Naive B cell (primary cell): ENCODE data around the gene PTPRF. TPM values are rescaled to one million over a fixed set of nuclear protein-coding genes. Genes with fewer than 3 reads are reported as not detected.
"Not testable (repeated sequence)": the region's sequence is repeated elsewhere in the genome, so short reads cannot be mapped to it uniquely, and the experiment has no call there.

Experiments used
- ATAC-seq, 2 donors: fragments of 150-1000 bp; cut with Tn5 transposase; 2 replicates each; pipeline ENCODE4 v1.10.0; 2021; ENCODE audit warnings: low read depth in 2 of 2, mild to moderate bottlenecking in 2 of 2, moderate library complexity in 2 of 2
- DNase-seq: peaks from one replicate; pipeline ENCODE4 v3.0.0; 2022
- H3K27ac Mint-ChIP-seq, 6 donors: one replicate each; pipeline ENCODE4 v1.8.0; 2020 to 2022; ENCODE audit warnings: mild to moderate bottlenecking in 6 of 6, mixed read lengths in 6 of 6, moderate library complexity in 5 of 6, inconsistent platforms in 2 of 6
- H3K27me3 Mint-ChIP-seq, 3 donors: one replicate each; pipeline ENCODE4 v1.8.0; 2021 to 2022; ENCODE audit warnings: mixed read lengths in 3 of 3, mild to moderate bottlenecking in 1 of 3
- H3K36me3 Mint-ChIP-seq, 2 donors: one replicate each; pipeline ENCODE4 v1.8.0; 2020 to 2022; ENCODE audit warnings: mixed read lengths in 2 of 2, inconsistent platforms in 1 of 2, mild to moderate bottlenecking in 1 of 2
- H3K4me1 Mint-ChIP-seq, 3 donors: one replicate each; pipeline ENCODE4 v1.8.0; 2020 to 2022; ENCODE audit warnings: mixed read lengths in 3 of 3, inconsistent platforms in 1 of 3, mild to moderate bottlenecking in 1 of 3, moderate library complexity in 1 of 3
- H3K4me3 Mint-ChIP-seq, 8 donors: one replicate each; pipeline ENCODE4 v1.8.0; 2020 to 2022; ENCODE audit warnings: mild to moderate bottlenecking in 8 of 8, mixed read lengths in 8 of 8, moderate library complexity in 8 of 8, inconsistent platforms in 2 of 8
- H3K9me3 Mint-ChIP-seq, 7 donors: one replicate each; pipeline ENCODE4 v1.8.0; 2020 to 2022; ENCODE audit warnings: mixed read lengths in 7 of 7, mild to moderate bottlenecking in 5 of 7, inconsistent platforms in 2 of 7, moderate library complexity in 1 of 7
- polyA plus RNA-seq, 6 donors: library from polyadenylated mRNA; unstranded; fragments of 300-500 nt; fragmentation: Illumina TruSeq; gene quantifications; one replicate each; pipeline ENCODE4 v1.2.3, GENCODE V29; 2021; ENCODE audit warnings: low read depth in 6 of 6

The PTPRF gene
- polyA plus RNA-seq, 6 donors from 2014 or later = 0.19 to 2.3 TPM; not detected in 4

- peaks cover 1 to 7% (median 6%) of the 10 kb centered on the region in 3 donors for H3K4me1 Mint-ChIP-seq
- no peak overlapping the region for H3K4me3 Mint-ChIP-seq
- no peaks in the 10 kb centered on the region for H3K36me3 Mint-ChIP-seq
- no peaks in the 10 kb centered on the region for H3K9me3 Mint-ChIP-seq
- ATAC-seq = no peak
- no peak for DNase-seq
- peaks cover 0 to 39% (median 37%) of the 10 kb centered on the region in 3 donors for H3K27me3 Mint-ChIP-seq
- no peak overlapping the region for H3K27ac Mint-ChIP-seq
These were observed 14.6 kb downstream of the PTPRF start for GRCh38 chr1:43545339-43545694.

DNA sequence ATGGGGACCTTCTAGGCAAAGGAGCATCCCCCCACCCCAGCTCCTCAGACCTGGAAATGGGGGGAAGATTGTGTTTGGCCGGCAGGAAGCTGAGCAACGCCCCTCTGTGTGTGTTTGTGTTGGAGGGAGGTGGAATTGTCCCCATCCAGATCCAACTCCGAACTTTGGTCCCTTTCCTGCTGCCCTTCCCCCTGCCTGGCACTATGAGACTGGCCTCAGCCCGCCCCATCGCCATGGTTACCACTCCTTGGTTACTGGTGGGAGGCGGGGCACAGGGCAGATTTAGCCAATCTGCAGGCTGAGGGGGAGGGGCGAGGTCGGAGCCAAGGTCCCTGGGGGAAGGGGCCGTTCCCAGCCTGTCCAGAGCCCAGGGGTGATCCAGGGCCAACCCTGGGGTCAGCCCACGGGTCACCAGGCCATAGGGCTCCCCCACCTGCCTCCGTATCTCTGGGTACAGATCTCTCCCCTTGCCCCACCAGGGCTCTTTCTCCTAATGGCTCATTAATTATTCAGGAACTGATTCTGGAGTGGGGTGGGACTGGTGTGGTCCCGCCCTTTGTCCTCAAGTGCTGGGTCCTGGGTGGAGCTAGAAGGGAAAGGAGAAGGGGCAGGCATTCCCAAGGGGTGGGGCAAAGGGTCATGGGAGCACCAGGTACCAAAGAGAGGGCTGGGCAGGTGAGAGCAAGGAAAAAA lies 15.2 kb downstream of the PTPRF start:
- ATAC-seq (no peak), DNase-seq (no peak)
- H3K36me3 Mint-ChIP-seq = no peaks in the 10 kb centered on the region
- peaks cover 5 to 13% (median 11%) of the 10 kb centered on the region in 3 donors for H3K4me1 Mint-ChIP-seq
- no peak overlapping the region for H3K27ac Mint-ChIP-seq
- no peak overlapping the region for H3K4me3 Mint-ChIP-seq
- H3K9me3 Mint-ChIP-seq = peaks cover 0 to 4% (median 0%) of the 10 kb centered on the region in 7 donors
- H3K27me3 Mint-ChIP-seq = peaks cover 0 to 44% (median 42%) of the 10 kb centered on the region in 3 donors

DNA sequence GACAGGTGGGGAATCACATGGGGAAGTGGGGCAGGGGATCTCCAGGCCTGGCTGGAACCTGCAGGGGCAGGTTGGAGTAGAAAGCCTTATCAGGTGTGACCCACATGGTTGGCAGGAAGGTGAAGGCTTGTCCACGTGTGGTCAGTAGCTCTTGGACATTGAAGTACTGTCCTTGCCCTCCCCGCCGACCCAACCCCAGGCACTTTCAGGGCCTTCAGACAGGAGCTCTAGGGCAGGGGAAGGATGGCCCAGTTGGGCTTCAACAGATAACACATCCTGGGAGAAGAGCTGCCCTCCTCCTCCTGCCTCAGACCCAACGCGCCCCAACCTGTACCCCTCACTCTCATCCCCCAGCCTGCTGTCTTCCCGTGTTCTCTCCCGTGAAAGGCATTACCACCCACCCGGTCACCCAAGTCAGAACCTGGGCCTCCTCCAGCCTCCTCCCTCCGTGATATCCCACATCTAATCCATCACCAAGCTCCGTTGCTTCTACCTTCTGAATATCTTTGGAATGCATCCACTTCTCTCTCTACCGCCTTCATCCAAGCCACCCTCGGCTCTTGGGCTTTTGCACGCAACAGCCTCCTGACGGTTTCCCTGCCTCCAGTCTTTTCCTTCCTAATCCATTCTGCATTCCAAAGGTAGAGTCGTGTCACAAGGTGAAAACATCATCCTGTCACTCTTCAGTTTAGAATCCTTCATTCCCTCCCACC lies 15.9 kb downstream of the PTPRF start:
- Mint-ChIP-seq H3K4me3 (no peak overlapping the region), H3K4me1 (peaks cover 5 to 15% (median 11%) of the 10 kb centered on the region in 3 donors), H3K9me3 (peaks cover 0 to 4% (median 0%) of the 10 kb centered on the region in 7 donors), H3K36me3 (no peaks in the 10 kb centered on the region), H3K27ac (no peak overlapping the region), H3K27me3 (peaks cover 5 to 51% (median 46%) of the 10 kb centered on the region in 3 donors)
- DNase-seq (no peak), ATAC-seq (no peak)

DNA sequence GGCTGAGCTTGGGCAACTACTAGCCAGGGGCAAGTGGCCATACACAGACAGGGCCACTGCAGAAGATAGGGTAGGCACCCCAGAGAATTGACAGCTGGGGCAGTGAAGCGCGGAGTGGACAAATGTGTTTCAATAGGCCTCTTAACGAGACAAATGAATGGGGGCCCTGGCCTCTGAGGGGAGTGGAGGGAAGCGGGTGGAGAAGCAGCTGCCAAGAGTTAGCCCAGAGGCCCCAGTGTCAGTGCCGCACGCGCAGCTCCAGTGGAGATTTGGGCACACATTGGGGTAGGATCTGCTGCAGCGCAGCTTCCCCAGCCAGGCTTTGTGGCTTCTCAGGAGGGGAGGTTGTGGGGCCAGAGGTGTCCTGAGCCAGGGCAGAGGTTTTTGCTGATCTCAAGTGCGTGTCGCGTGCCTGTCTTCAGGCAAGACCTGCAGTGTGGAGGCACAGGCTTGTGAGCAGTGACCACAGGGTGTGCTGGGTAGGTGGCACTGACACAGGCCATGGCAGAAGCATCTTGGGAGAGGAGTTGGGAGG lies 16.9 kb downstream of the PTPRF start:
- ATAC-seq (no peak), DNase-seq (no peak)
- Mint-ChIP-seq H3K9me3 (peaks cover 0 to 4% (median 0%) of the 10 kb centered on the region in 7 donors), H3K4me1 (peaks cover 5 to 15% (median 11%) of the 10 kb centered on the region in 3 donors), H3K4me3 (peak overlapping the region in 1 of 8 donors; percentile 75), H3K27me3 (peaks cover 6 to 55% (median 46%) of the 10 kb centered on the region in 3 donors), H3K36me3 (no peaks in the 10 kb centered on the region), H3K27ac (no peak overlapping the region)

DNA sequence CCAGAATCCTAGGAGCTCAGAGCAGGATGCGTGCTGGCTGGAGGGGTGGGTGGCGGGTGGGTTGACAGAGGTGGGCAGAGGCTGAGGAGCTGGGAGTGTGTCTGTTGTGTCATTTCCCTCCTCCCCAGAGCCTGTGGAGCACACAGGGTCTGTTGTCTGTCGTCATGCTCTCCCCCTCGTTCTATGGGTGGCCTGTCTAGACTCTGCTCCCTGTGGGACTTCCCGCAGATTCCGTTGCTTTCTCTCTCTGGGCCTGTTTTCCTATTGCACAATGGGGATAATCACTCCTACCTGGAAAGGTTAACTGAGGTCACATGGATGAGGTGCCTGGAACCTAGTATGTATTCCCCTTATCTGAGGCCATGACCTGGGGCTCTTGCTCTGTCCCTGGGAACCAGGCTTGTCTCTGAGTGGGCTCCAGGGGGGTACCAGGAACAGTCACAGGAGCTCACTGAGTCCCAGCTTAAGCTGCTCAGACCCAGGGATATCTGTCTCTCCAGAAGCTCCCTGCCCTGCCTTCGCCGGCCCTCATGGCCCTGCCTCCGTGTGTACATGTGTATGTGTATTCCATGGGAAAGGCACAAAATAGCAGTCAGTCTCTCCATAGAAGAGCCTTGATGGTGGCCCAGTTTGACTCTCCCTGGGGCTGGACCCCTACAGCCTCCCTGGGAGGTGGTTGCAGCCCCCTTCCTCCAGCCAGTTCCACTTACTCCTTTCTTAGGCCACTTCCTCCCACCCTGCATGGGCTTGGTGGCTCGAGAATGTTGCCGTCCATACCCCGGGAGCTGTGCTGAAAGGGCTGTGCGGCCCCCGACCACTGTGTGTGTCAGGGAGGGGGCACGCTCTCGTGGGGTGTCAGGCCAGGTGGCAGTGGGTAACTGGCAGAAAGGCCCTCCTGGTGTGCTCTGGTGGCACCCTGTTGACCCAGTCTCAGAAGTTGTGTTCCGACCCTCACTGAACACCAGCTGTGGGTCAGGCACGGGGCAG lies 17.9 kb downstream of the PTPRF start:
- H3K4me3 Mint-ChIP-seq = peak overlapping the region in 1 of 8 donors; percentile 49
- H3K27ac Mint-ChIP-seq = no peak overlapping the region
- peaks cover 5 to 15% (median 11%) of the 10 kb centered on the region in 3 donors for H3K4me1 Mint-ChIP-seq
- ATAC-seq = no peak
- peaks cover 0 to 4% (median 0%) of the 10 kb centered on the region in 7 donors for H3K9me3 Mint-ChIP-seq
- peaks cover 6 to 55% (median 46%) of the 10 kb centered on the region in 3 donors for H3K27me3 Mint-ChIP-seq
- H3K36me3 Mint-ChIP-seq = no peaks in the 10 kb centered on the region
- DNase-seq = no peak

DNA sequence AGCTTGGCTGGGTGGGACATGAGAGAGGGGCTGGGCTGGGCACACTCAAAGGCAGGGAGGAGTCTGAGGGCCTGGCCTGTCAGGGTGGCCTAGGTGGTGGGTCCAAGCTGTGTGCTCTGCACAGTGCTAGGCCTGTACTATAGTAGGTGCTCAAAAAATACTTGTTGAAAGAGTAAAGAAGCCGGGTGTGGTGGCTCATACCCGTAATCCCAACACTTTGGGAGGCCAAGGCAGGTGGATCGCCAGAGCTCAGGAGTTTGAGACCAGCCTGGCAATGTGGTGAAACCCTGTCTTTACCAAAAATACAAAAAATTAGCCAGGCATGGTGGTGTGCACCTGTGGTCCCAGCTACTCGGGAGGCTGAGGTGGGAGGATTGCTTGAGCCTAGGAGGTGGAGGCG lies 18.7 kb downstream of the PTPRF start:
- not testable (repeated sequence) for H3K9me3 Mint-ChIP-seq, ATAC-seq, DNase-seq, H3K36me3 Mint-ChIP-seq
- Mint-ChIP-seq H3K4me1 (peaks cover 5 to 17% (median 11%) of the 10 kb centered on the region in 3 donors), H3K27ac (peak overlapping the region in 2 of 6 donors; percentile 41 to 50), H3K27me3 (peaks cover 6 to 53% (median 46%) of the 10 kb centered on the region in 3 donors), H3K4me3 (peak overlapping the region in 7 of 8 donors; percentile 47 to 82 (median 69))

DNA sequence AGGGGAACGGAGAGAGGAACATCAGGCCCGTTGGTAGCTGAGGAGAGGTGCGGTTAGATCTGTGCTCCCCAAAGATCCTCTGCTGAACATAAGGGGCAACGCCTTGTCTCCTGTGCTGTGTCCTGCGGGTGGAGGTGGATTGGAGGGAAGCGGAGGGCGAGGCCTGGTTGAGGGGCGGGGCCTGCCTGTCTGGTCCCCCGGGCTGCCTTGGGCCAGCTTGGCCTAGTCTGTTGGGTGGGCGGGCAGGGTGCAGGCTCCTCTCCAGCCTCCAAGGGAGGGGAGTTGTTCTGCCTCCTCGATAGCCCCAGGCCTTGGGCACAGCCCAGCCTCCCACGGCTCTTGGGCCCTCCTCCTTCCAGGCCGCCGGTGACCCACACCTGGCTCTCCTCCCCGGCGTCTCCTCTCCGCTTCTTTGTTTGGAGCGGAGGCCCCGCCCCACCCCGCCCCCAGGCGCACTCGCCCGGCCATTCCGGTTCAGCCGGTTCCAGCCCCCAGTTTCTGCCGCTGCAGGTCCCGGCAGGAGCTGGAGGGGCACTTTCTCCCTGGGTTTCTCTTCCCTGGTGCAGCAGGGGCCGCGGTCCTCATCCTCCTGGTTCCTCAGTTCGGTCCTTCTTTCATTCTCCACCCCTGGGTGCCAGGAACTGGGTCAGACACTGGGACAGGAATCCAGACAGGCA lies 19.4 kb downstream of the PTPRF start:
- H3K27me3 Mint-ChIP-seq = peaks cover 6 to 46% (median 40%) of the 10 kb centered on the region in 3 donors
- peaks cover 0 to 4% (median 0%) of the 10 kb centered on the region in 7 donors for H3K9me3 Mint-ChIP-seq
- peak overlapping the region in 1 of 6 donors; percentile 50 for H3K27ac Mint-ChIP-seq
- no peaks in the 10 kb centered on the region for H3K36me3 Mint-ChIP-seq
- peak overlapping the region; percentile 30 to 82 (median 70) for H3K4me3 Mint-ChIP-seq
- ATAC-seq (peak in 1 of 2 donors; percentile 30), DNase-seq (no peak)
- peaks cover 5 to 19% (median 11%) of the 10 kb centered on the region in 3 donors for H3K4me1 Mint-ChIP-seq

- Mint-ChIP-seq H3K4me1 (peaks cover 5 to 19% (median 11%) of the 10 kb centered on the region in 3 donors), H3K4me3 (peak overlapping the region; percentile 30 to 75 (median 70)), H3K27me3 (peaks cover 6 to 42% (median 34%) of the 10 kb centered on the region in 3 donors), H3K27ac (peak overlapping the region in 1 of 6 donors; percentile 35), H3K36me3 (no peaks in the 10 kb centered on the region), H3K9me3 (peaks cover 0 to 4% (median 0%) of the 10 kb centered on the region in 7 donors)
- DNase-seq (no peak), ATAC-seq (no peak)
These were observed 20.0 kb downstream of the PTPRF start for GRCh38 chr1:43550598-43551246.

- peak overlapping the region in 1 of 6 donors; percentile 35 for H3K27ac Mint-ChIP-seq
- H3K4me3 Mint-ChIP-seq = no peak overlapping the region
- H3K4me1 Mint-ChIP-seq = peaks cover 5 to 19% (median 11%) of the 10 kb centered on the region in 3 donors
- no peak for DNase-seq
- peaks cover 0 to 4% (median 0%) of the 10 kb centered on the region in 7 donors for H3K9me3 Mint-ChIP-seq
- ATAC-seq = no peak
- H3K27me3 Mint-ChIP-seq = peaks cover 6 to 35% (median 32%) of the 10 kb centered on the region in 3 donors
- no peaks in the 10 kb centered on the region for H3K36me3 Mint-ChIP-seq
These were observed 20.8 kb downstream of the PTPRF start for GRCh38 chr1:43551396-43551888.

DNA sequence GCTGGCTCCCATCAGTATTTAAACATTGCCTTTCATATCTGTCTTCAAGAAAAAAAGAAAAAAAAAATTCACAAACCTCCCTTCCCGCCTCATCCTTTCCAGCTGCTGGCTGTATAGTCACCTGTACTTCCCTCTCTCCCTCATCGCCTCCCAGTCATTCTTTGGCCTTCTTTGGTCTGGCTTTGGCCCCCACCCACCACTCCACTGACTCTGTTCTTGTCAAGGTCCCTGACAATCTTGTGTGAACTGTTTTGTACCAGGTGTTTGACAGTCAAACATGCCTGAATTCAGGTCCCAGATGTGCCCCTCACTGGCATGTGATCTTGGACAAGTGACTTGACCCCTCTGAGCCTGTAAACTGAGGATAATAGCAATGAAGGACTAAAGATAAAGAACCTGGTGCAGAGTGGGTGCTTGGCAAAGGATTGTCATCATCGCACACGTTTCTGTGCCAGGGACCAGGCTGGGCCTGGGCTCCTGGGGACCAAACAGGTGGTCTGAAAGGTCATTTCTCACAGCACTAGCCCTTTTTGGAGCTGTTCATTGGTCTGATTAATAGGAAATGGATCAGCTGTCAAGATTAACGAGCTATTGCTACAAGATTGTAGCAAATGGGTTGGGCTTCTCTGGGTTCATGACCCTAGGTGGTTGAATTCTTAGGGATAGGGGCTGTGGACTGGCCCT lies 21.5 kb downstream of the PTPRF start:
- Mint-ChIP-seq H3K36me3 (no peaks in the 10 kb centered on the region), H3K4me1 (peaks cover 5 to 19% (median 6%) of the 10 kb centered on the region in 3 donors), H3K4me3 (no peak overlapping the region), H3K27me3 (peaks cover 6 to 28% (median 26%) of the 10 kb centered on the region in 3 donors), H3K27ac (peak overlapping the region in 1 of 6 donors; percentile 67), H3K9me3 (peaks cover 0 to 4% (median 0%) of the 10 kb centered on the region in 7 donors)
- DNase-seq (no peak), ATAC-seq (no peak)

DNA sequence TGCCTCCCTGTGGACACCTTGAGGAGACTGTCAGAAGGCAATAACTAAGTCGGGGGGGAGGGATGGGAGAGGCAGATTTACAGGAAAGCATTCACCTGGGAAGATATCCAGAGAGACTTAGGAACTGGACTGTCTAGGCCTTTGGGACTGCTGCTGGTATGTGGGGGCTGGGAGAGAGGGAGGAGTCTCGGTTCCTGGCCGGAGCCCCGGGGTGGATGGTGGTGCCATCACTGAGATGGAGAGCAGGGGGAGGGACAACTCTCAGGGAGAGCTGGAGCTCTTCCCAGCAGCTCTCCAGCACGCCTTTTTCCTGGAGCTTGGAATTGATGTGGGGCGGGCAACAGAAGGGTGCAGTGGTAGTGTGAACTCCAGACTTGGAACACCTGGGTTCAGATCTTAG lies 22.1 kb downstream of the PTPRF start:
- Mint-ChIP-seq H3K4me3 (no peak overlapping the region), H3K4me1 (peaks cover 5 to 19% (median 6%) of the 10 kb centered on the region in 3 donors), H3K9me3 (peaks cover 0 to 4% (median 0%) of the 10 kb centered on the region in 7 donors), H3K36me3 (no peaks in the 10 kb centered on the region), H3K27ac (no peak overlapping the region), H3K27me3 (peaks cover 6 to 22% (median 20%) of the 10 kb centered on the region in 3 donors)
- no peak for ATAC-seq
- no peak for DNase-seq
